C4-2B (cell line): ENCODE measurements around the gene CSTPP1.
"Not testable (repeated sequence)": the region's sequence is repeated elsewhere in the genome, so short reads cannot be mapped to it uniquely, and the experiment has no call there.

Experiments used
- H3K27ac ChIP-seq: fragments of 450-650 bp; 2 replicates; pipeline ENCODE4 v1.5.1; 2017
- ZFX ChIP-seq: fragments of 450-650 bp; IDR thresholded peaks from 2 replicates; pipeline ENCODE4 v1.6.1; 2017
- TF ChIP-seq, protein P1 (sequence below): fragments of 450-650 bp; conservative IDR thresholded peaks from 2 replicates; pipeline ENCODE4 v1.5.1; 2017; ENCODE audit warnings: mild to moderate bottlenecking

CSTPP1 gene

DNA sequence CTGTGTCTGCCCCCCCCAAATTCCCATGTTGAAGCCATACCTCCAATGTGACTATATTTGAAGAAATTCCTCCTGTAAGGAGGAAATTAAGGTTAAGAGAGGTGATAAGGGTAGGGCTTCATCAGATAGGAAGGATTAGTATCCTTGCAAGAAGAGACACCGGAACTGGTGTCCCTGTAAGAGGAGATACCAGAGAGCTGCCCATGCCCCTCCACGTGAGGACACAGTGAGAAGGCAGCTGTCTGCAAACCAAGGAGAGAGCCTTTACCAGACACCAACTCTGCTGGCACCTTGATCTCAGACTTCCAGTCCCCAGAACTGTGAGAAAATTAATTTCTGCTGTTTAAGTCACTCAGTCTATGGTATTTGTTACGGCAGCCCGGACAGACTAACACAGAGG, 130.8 kb downstream of the CSTPP1 start:
- TF ChIP-seq, protein P1, sequence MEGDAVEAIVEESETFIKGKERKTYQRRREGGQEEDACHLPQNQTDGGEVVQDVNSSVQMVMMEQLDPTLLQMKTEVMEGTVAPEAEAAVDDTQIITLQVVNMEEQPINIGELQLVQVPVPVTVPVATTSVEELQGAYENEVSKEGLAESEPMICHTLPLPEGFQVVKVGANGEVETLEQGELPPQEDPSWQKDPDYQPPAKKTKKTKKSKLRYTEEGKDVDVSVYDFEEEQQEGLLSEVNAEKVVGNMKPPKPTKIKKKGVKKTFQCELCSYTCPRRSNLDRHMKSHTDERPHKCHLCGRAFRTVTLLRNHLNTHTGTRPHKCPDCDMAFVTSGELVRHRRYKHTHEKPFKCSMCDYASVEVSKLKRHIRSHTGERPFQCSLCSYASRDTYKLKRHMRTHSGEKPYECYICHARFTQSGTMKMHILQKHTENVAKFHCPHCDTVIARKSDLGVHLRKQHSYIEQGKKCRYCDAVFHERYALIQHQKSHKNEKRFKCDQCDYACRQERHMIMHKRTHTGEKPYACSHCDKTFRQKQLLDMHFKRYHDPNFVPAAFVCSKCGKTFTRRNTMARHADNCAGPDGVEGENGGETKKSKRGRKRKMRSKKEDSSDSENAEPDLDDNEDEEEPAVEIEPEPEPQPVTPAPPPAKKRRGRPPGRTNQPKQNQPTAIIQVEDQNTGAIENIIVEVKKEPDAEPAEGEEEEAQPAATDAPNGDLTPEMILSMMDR, result no peak
- TF ChIP-seq ZFX, result no peak
- no peak overlapping the region for H3K27ac ChIP-seq

DNA sequence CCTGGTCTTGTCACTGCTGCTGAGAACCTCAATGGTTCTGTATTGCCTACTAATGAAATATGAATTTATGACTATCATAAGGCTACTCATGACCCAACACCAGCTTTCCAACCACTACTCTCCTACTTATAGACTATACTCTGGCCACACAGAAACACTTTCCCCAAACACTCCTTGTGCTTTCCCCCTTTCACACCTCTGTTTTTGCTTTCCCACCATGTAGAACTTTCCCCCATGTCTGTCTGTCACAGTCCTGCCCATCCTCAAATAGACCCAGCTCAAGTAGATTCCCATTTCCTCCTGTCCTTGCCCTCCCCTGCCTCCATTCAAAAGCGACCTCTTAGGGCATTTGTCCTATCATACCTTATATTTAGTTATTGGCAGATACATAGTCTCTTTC, 134.2 kb downstream of the CSTPP1 start:
- H3K27ac ChIP-seq, result no peak overlapping the region
- no peak for TF ChIP-seq ZFX
- TF ChIP-seq, protein P1, result no peak

DNA sequence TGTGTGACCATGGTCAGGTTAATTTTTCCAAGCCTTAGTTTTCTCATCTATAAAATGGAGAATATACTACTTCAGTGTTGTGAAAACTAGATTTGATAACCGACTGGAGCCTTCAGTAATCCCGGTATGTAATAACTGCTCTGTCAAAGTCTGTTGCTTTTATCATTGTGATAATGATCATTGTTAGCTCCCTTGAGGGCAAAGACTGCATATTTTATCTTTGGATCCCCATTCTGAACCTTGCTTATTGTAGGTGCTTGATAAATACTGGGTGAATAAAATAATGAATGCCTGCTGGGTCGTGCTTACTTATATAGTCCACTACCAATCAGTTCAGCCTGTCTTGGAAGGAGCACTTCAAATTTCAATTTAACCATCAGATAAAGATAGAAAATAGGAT, 134.8 kb downstream of the CSTPP1 start:
- H3K27ac ChIP-seq, result no peak overlapping the region
- TF ChIP-seq, protein P1, result no peak
- TF ChIP-seq ZFX, result no peak

DNA sequence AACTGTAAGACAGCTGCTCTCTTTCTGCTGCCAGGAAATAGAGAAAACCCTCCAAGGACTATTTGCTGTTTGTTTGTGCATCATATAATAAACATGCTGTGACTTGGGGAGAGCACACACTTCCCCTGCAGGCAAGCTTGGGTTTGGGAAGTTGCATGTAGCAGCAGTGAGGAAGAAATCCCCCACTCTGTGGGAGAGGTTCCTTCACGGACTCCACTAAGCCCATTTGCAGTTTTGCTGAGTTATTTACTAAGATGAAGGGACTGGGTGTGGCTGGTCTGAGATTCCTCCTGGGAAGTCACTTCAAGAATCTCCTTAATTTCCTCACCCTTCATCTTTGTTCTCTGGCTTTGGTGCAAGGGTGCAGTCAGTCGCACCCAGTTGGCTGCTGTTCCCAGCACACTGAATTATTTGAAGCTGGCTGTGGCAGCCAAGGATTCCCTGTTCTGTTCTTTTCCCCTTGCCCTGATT, 135.3 kb downstream of the CSTPP1 start:
- no peak for TF ChIP-seq ZFX
- TF ChIP-seq, protein P1, result no peak
- H3K27ac ChIP-seq, result no peak overlapping the region

GRCh38 chr11:47078751-47079521, 142.4 kb downstream of the CSTPP1 start:
- no peak for TF ChIP-seq ZFX
- TF ChIP-seq, protein P1, result no peak
- no peak overlapping the region for H3K27ac ChIP-seq

DNA sequence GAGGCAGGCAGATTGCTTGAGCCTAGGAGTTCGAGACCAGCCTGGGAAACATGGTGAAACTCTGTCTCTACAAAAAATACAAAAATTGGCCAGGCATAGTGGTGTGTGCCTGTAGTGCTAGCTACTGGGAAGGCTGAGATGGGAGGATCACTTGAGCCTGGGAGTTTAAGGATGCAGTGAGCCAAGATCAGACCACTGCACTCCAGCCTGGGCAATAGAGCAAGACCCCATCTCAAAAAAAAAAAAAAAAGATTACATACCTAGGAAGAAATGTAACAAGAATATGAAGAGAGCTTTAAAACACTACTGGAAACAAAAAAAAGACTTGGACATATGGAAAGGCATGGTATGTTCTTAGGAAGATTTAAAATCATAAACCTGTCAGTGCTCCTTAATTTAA, 144.2 kb downstream of the CSTPP1 start:
- H3K27ac ChIP-seq, result not testable (repeated sequence)

- no peak overlapping the region for H3K27ac ChIP-seq
- TF ChIP-seq ZFX, result no peak
- TF ChIP-seq, protein P1, result no peak
Measured at GRCh38 chr11:47083913-47084312, 147.4 kb downstream of the CSTPP1 start.

GRCh38 chr11:47087801-47088200, 151.2 kb downstream of the CSTPP1 start:
- TF ChIP-seq, protein P1, result no peak
- no peak for TF ChIP-seq ZFX

More at GRCh38 chr11:47087801-47088200, 151.2 kb downstream of the CSTPP1 start:
- no peak overlapping the region for H3K27ac ChIP-seq
